Activated effector memory CD4-positive, alpha-beta T cell treated with anti-CD3 and anti-CD28 coated beads, Interleukin-2, amount 50 U/mL, for 16 hours (primary cell): ENCODE measurements around the gene GAB4.
"Not testable (repeated sequence)": the region's sequence is repeated elsewhere in the genome, so short reads cannot be mapped to it uniquely, and the experiment has no call there.

Experiments
- DNase-seq: peaks from one replicate; pipeline ENCODE4 v3.0.0-alpha.2; 2020

Gene GAB4

DNA sequence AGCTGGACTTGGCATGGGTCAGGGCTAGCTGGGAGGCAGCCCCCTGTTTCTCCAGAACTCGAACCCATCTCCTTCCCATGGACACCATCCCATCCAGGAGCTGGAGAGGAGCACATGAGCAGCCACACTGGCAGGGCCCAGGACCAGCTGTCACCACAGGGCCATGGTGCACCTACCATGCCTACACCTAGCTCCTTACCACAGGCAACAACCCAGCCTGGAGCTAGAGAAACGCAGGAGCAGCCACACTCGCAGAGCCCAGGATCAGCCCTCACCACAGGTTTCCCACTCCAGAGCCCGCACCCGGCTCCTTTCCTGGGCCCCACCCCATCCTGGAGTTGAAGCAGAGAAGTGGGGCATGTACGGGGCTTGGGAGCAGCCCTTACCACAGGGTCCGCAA, 50.2 kb downstream of the GAB4 start:
- DNase-seq, result no peak

DNA sequence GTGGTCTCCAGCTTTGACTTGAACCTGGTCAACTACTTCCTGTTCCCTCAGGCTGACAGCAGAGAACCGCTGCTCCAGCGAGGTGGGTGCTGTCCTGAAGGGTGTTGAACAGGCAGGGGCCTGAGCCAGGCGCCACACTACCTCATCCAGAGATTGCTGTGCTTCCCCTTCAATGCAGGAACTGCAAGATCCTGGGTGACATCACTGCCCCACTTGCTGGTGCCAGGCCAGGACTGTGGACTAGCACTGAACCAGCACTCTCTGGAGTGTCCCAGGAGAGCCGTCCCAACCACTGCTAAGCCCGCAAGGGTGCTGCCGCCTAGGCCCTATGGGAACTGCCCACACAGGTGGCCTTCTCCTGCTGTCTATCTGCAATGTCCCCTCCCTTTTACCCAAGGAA, 51.7 kb downstream of the GAB4 start:
- DNase-seq, result no peak

GRCh38 chr22:16955678-16956210, 52.3 kb downstream of the GAB4 start:
- DNase-seq, result no peak

GRCh38 chr22:16955081-16955480, 52.9 kb downstream of the GAB4 start:
- no peak for DNase-seq

GRCh38 chr22:16954060-16954403, 54.0 kb downstream of the GAB4 start:
- no peak for DNase-seq

DNA sequence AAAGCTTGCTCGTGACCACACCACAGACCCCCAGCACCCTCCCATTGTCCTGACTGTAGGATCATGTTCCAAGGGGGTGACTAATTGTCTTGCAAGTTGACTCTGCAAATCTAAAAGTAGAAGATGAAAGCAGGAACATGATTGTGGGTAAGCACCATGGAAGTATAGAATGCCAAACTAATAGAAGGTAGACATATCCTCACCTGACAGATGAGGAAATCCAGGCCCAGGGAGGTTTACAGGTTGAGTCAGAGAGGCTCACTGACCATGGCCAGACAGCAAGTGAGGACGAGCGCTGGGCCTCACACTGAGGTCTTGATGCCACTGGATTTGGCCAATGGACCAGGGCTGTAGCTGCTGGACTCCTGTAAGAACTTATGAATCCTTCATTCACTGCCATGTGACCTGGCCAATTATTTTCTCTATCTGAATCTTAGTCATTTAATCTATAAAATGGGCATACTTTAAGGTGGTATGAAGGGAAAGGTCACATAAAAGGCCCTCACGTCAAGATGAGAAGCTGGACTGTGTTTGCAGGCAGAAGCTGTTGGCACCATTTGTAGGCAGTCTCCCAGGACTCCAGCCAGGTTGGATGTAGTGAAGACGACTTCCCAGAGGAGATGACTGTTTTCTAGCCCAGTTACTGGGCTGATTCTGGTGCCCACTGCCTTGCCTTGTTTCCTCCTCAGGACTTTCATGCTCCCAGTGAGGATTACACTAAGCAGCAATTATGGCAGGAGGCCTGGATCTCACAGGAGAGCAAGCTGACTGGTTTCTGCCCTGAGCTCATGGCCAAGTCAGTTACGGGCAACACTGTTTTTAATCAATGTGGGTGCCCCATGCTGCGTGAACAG, 54.6 kb downstream of the GAB4 start:
- DNase-seq, result no peak

GRCh38 chr22:16949561-16949960, 58.5 kb downstream of the GAB4 start:
- DNase-seq, result no peak

DNA sequence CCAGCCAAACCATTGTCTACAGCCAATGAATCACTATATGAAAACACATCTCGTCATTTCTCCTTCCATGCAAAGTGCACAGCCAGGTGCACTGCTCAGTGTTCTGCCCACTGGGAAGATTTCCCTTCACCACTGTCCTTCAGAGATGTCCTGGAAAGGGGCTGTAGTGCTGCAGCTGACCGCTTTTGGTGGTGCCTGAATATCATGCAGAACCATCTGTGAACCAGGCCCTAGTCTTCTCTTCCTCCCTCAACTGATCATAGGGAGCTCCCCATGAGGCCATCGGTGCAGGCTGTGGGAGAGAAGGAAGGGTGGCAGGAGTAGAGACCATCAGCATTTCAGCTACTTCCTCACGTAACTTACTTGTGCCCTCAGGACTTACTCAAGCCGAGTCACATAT, 70.2 kb downstream of the GAB4 start:
- no peak for DNase-seq

- not testable (repeated sequence) for DNase-seq
Measured at GRCh38 chr22:16937209-16937608, 70.8 kb downstream of the GAB4 start.

DNA sequence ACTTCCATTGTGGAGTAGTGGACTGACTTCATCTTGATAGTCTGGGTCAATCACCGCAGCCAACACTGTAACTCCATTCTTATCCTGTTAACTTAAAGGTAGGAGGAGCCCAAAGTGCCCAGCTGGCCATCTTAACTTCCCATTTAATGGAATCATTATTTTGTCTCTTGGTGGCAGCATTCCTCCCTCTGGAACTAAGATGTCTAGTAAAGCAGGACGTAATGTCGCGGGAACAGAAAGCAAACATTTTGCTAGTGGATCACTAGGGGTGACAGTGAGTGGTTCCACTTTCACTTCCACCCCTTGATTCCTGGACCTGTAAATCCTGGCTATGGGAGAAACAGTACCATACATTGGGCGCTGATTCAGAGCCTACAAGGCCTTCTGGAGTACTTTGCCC, 71.4 kb downstream of the GAB4 start:
- no peak for DNase-seq

DNA sequence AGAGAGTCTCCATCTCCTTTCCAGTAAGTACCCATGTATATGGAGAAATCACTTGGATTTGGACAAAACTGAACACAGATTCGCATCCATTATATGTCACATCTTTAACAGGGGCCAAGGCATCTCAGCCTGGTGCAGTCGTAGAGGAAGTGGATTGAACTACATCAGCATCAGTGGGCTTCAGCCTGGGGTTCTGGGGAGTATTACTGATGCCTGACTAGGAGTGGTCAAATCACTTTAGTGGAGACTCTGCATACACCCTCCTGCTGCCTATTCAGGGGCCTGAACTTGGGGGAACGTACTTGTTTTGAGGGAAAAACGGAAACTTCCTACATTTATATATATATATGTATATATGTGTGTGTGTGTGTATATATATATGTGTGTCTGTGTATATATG, 72.8 kb downstream of the GAB4 start:
- no peak for DNase-seq

DNA sequence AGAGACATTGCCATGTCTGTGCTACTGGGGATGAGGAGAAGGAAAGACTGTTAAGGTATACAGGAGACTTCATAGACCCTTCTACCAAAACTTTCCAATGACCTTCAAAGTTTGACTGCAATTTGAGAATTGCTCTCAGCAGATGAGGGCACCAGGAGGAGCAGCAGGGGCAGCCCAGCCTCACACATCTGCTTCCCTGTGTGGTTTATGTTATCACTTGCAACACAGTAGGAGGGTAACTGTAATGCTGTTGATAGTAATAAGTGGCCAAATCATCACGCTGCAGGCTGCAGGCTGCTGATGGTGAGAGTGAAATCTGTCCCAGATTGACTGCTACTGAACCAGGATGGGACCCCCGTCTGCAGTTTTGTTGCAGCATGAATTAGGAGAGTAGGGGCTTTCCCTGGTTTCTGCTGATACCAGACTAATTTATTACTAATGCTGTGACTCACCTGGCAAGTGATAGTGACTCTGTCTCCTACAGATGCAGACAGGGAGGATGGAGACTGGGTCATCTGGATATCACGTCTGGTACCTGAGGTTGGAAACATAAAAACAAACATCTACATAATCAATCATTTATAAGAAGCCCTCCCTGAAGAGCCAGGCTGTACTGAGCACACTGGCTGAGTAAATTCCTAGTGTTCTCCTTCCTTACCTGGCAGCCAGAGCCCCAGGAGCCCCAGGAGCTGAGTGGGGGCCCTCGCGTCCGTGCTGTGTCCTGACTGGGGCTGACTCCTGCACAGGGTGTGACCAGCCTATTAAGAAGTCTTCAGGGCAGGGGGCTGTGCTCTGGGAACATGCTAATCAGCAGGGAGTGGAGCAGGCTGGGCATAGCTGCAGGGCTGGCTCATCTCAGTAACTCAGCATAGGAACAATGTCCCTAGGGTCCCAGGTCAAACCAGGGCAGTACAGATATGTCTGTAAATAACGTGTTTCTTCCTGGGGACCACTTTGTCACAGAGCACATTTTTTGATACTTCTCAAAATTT, 74.4 kb downstream of the GAB4 start:
- no peak for DNase-seq

DNA sequence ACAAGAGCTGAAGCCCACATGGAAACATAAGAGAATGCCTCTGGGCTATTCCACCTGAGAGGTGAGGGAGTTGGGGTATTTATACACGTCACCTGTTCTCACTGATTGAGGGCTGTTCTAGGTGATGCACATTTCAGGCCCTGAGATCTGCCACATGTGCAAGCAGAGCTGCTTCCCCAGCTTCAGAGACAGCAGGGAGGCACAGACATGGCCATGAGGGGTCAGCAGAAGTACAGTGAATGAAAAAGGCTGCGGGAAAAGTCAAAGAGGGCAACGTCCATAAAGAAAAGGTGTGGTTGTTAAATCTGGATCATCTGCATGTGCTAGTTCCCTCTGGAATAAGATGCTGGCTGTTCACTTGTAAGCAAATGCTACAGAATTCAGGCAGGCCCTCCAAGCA, 75.4 kb downstream of the GAB4 start:
- no peak for DNase-seq

GRCh38 chr22:16925407-16925966, 82.5 kb downstream of the GAB4 start:
- DNase-seq, result no peak

DNA sequence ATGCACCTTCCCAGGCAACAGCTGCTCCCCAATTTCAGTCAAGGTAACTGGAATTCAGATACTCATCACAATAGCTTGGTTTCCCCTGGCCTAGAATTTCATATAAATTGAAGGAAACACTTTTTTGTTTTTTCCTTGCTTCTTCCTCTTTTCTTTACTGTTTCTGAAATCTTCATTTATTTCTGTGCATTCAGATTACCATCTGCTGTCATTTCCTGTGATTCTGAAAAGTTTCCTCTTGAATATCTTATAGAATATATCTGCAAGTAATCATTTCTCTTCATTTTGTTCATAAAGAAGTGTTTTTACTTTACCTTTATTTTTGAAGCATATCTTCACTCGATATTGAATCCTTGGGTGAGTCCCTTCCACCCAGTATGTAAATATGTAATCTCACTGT, 85.3 kb downstream of the GAB4 start:
- no peak for DNase-seq

DNA sequence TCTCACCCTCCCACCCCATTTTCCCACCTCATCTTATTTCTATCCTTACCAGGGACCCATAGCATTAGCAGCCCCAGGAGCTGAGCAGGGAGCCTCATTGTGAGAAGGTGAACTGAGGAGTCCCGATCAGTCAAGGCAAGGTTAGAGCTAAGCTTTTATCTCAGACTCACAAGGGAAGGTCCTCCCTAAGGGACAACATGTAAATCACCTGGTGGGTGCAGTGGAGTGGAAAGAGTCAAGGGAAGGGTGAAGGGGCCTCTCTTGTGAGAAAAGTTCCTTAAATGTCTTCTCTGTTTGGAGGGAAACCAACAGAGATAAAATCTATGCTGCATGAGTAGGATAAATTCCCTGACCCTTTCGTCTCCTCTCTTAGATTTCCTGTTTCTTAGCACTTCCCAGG, 85.9 kb downstream of the GAB4 start:
- no peak for DNase-seq

DNA sequence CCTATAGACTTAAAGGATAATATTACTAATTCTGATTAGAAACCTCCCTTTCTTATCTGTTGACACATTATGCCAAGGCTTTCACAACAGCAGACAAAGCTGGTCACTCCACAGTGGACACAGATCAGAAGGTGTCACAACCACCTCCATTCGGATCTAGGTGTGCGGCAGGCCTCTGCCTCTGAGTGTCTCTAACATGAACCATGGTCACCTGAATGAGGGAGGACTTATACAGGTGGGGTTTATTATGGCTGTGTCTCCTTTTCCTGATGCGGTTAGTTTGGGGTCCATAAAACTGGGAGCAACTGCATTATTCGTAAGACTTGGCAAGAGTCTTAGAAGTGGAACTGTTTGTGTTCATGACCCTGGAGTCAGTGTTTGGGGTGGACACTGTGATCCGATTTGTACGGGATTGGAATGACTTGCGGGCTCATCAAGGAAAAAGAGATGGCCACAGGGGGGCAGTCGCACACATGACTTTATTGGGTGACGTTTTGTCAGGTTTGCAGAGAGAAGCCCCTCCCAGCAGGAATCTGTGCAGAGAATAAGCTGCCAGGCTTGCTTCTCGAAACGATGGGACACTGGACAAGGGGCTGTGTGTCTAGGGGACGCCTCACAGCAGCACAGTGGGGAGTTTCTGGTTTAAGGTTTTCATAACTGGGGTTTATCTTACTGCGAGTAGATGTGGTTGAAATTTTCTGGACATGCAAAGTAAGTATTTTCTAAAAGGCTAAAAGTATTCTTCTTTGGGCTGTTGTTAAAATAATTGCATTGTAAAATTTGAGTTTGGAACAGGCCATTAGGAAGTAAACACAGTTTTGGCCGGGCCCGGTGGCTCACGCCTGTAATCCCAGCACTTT, 90.6 kb downstream of the GAB4 start:
- peak; percentile 80 for DNase-seq

GRCh38 chr22:16915701-16916100, 92.3 kb downstream of the GAB4 start:
- DNase-seq, result no peak

GRCh38 chr22:16914911-16915310, 93.1 kb downstream of the GAB4 start:
- not testable (repeated sequence) for DNase-seq

DNA sequence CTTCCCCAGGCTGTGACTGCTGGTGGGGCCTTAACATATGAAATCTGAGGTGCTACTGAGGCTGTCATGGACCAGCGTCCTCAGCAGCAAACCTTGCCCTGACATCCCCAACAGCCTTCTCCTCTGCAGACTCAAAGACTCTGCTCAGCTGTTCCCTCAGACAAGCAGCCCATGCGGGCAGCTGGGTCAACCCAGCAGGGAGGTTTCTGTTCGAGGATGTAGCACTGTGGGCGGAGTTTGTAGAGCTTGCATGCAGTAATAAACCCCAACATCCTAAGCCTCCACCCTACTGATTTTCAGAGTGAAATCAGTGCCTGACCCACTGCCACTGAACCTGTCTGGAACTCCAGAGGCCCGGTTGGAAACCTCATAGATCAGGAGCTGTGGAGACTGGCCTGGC, 94.0 kb downstream of the GAB4 start:
- DNase-seq, result no peak

- no peak for DNase-seq
Measured at GRCh38 chr22:16912281-16912680, 95.7 kb downstream of the GAB4 start.
